ENCODE data around the gene OR6K2.
"Not testable (repeated sequence)": the region's sequence is repeated elsewhere in the genome, so short reads cannot be mapped to it uniquely, and the experiment has no call there.

Gene OR6K2, protein sequence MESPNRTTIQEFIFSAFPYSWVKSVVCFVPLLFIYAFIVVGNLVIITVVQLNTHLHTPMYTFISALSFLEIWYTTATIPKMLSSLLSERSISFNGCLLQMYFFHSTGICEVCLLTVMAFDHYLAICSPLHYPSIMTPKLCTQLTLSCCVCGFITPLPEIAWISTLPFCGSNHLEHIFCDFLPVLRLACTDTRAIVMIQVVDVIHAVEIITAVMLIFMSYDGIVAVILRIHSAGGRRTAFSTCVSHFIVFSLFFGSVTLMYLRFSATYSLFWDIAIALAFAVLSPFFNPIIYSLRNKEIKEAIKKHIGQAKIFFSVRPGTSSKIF

DNA sequence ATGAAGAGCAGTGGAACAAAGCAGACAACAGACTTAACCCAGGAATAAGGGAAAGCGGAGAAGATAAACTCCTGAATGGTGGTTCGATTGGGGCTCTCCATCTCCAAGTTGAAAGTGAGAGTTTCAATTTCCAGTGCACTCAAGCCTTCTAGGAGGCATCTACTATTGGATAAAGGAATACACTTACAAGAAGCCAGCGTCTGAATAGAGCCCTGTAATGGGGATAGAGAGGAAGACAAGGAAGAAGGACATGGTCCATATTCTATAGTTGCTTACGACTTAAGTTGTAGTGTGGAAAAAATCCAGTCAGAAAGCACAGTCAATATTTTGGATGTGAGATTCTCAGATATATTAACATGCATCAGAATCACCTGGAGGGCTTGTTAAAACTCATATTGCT, at the start of gene OR6K2:
OR6K2 (minus strand) TSS at position 101 of the 400 bp plus-strand sequence; CDS start at position 101, 0 bp downstream.
- no peak for DNase-seq

DNA sequence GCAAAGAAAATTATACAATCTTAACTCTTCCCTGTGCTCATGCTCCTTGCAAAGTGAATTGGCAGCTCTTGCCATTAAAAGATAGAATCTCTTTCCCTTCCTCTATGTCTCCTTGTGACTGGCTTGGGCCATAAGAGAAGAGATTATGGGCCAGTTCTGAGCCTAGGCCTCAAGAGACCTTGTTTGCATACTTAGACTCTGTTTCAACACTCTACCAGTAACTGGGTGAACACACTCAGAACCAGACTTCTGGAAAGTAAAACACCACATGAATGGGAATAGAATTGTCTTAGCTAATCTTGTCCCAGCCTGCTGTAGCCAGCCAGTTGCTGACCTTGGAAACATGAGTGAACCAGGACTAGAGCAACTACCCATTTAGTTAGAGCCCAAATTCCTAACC, 35.4 kb upstream of the OR6K2 start:
- DNase-seq = no peak

DNA sequence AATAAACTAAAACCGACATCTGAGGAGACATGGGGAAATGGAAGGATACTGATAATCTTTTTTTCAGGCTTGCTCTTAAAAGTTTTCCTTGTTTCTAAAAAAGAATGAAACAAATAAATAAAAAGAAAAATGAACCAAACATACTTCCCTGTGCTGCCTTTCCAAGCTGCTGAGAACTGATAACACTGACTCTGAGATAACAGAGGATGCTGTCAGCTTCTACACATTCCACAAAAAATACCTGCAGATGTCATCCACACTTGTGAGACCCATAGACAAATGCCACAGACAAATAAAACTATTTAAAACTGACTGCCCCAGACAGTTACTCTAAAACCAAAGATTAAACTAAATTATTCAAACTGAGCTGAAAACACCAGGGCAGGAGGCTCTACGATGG, 32.1 kb upstream of the OR6K2 start:
- no peak for DNase-seq

DNA sequence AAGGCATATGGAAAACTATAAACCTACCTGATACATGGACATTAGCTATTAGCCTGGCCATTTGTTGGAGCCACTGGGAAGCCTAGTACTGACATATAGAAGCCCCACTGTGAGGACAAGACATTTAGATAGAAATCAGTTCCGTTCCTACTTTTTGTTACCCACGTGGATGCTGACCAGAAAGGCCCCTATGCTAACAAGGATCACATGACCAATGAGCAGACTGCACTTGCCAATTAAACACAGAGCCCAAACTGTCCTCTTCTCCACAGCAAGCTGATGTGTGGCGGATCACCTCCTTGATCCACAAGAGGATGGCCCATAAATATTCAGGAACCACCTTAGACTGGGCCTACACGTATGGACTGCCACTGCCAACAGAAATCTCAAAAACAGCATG, 31.3 kb upstream of the OR6K2 start:
- DNase-seq = no peak

DNA sequence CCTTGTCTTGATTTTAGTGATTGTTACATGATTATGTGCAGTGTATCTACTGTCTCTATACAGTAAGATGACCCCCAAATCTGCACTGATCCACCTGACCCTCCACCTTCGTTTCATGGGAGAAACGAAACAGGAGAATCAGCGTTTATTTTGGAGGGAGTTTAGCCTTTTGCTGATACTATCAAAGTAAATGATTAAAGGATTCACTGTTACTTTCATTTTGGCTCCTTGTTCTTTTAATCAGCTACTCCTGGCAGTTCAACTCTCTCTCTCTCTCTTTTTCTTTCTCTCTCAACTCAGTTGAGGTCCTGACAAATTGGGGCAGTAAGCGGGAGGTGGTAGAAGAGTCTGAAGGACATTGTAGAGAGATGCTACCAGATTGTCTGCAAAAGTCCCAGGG, 30.0 kb upstream of the OR6K2 start:
- DNase-seq = no peak

DNA sequence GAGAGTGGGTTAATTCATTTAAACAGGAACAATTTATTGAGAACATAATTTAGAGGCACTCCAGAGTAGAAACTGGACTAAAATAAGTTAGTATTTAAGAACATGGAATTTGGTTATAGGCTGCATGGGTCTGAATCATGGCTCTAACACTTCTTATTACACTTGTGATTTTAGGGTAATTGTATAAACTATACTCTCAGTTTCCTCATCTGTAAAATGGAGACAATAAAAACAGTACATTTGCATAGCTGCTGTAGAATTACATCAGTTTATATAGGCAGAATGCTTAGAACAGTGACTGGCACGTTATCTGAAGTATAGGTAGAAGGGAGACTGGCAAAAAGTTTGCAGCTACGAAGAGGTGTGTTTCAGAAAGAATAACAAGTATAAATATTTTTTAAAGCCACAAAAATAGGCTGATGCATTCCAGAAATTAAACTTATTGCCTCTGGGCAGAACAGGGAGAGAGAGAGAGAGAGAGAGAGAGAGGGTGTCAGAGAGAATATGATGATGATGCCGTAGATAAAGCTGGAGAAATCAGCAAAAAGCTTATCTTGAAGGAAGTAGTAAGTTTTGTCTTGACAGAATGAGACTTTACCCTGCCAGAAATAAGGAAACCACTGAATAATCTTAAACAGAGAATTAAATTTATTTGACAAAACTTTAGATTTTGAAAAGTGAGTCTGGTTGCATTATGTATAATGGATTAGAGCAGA, 28.2 kb upstream of the OR6K2 start:
- DNase-seq = no peak

DNA sequence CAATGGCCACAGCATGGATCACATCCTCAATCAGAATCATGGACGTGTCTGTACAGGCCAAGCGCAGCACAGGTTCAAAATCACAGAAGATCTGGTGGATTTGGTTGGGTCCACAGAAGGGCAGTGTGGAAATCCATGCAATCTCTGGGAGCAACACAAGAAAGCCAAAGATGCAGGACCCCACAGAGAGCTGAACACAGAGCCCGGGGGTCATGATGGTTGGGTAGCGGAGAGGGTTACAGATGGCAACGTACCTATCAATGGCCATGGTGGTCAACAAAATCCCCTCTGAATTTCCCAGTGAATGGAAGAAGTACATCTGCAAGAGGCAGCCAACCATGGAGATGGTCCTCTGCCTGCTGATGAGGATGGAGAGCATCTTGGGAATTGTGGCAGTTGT, 24.0 kb upstream of the OR6K2 start:
- no peak for DNase-seq

DNA sequence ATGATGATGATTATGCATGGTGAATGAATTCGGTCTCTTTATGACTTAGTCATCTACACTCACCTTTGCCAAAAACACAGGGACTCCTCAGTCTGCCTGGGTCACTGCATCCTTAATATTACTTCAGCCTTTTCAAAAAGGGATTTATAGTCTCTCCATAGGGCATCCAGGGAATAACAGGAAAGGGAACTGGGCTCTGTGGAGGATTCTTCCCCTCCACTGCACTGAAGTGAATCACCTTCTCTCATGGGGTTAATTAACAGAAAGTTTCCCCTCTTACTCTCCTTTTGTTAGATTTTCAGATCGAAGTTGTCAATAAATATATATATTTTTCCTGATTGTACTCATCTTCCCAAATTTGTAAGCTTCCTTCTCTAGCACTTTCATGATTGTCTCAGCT, 20.2 kb upstream of the OR6K2 start, which contains the start of gene OR6K3:
OR6K3 (minus strand) TSS at position 101 of the 400 bp plus-strand sequence. CDS start 2,605 bp downstream, outside the sequence.
- DNase-seq = no peak

DNA sequence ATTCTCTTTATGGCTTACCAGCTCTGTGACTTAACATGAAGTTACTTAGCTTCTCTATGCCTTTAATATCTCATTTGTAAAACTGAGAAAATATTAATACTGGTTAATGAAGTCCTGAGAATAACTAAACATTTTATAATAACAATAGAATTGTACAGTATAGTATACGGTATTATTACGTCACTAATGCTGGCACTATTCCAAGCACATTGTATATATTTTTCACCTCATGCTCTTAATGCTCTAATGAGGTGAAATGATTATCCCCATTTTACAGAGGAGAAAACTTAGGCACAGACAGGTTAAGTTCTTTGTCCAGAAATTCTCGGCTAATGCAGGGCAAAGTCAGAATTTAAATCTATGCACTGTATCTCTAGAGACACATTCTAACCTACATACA, 19.2 kb upstream of the OR6K2 start:
- DNase-seq = no peak

DNA sequence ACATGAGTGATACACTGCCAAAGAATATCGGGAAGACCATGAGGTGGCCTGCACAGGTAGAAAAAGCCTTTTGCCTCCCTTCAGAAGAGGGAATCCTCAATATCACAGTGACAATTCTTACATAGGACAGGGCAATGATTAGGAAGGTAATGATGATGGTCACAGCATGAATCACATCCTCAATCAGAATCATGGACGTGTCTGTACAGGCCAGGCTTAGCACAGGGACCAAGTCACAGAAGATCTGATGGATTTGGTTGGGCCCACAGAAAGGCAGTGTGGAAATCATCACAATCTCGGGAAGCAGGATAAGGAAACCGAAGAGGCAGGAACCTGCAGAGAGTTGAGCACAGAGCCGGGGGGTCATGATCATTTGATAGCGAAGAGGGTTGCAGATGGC, 16.9 kb upstream of the OR6K2 start:
- DNase-seq = no peak

DNA sequence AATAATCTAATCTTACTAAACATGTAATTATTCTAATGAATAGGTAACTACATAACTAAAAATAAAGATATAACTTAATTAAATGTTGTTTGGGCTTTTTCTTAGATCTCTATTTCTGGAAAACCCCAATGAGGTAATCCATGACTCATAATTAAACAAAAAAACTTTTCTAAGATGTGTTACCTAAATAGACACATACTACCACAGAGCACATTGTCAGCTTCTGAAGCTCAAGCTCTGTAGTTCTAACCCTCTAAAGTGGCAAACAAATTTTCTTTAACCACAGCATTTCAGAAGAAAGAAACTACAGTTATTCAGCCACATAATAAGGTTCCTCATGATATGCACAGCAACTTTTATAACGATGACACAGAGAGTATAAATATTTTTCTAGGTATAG, 15.9 kb upstream of the OR6K2 start:
- DNase-seq = no peak

DNA sequence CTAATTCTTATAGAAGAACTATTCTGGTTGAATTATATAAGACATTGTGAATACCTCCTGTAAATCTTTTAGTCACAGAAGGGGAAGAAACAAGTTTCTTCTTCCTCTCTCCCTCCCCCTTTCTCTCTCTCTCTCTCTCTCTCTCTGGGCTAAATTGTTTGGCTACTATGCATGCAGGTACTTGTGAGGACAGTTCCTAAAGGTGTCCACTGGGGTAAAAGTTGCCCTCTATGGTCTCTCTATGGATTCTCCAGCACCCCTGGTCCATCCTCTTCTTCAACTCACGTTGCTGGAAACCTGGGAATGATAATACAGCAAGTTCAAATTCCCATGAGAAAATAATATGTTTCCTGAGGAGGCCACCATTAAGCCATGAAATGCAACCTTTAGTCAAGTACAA, 14.3 kb upstream of the OR6K2 start:
- no peak for DNase-seq

DNA sequence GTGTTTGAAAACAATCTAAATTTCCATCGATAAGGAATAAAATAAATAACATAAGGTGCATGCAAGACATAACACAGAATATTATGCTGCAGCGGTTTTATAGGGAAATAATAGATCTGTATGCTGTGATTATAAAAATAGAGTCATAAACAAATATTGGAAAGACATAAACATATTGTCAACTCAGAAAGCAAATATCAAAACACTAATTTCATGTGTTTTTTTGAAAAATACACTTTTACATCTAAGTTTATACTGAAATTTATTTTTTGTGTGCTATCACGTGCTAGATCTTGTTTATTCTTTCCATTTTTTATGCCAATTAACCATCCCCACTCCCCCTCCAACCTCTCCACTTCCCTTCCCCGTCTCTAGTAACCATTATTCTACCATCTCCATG, 10.6 kb upstream of the OR6K2 start:
- no peak for DNase-seq

DNA sequence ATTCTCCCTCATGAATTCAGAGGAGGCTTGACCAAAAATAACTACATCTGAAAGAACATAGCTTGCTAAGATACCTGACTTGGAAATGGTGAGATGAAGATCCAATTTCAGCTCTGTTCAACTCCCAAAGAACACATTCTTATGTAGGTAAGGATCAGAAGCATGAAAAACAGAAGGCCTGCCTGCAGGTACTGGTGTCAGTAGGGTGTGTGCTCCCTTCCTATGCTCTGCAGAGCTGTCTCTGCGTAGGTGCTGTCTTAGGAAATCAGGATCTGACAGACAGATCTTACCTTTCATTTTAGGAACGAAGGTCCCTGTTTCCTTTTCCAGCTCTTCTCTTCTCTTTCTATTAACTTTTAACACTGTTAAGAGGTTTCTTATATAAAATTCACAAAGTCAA, 5.6 kb upstream of the OR6K2 start:
- no peak for DNase-seq

DNA sequence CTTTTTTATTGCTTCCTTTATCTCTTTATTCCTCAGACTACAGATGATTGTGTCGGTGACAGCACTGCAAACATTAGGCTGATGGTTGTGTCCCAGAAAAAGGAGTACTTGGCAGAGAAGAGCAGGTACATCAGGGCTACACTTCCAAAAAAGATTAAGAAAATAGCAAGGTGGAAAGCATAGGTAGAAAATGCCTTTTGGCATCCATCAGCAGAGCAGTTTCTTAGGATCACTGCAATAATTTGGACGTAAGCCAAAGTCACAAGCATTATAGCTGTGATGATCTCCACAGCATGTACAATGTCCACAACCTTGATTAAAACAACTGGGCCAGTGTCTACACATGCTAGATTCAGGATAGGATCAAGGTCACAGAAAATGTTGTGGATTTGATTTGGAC, 5.9 kb downstream of the OR6K2 start:
- DNase-seq = no peak

DNA sequence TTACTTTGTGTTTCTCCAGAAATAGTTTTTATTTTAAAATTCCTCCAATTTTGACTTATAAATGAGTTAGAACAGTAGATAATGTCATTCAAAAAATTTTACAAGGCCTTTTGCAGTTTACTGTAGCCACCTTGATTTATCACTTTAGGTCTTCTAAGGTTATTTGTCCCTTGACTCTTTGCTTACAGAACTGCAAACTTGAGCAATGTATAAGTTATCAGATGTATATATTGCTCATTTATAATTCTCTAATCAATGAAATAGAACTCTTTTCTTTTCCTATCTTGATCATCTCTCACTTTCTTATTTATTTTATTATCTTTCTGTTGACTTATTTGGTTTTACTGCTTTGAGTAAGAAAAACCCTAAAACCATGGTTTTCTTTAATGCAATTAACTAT, 8.1 kb downstream of the OR6K2 start:
- DNase-seq = no peak

DNA sequence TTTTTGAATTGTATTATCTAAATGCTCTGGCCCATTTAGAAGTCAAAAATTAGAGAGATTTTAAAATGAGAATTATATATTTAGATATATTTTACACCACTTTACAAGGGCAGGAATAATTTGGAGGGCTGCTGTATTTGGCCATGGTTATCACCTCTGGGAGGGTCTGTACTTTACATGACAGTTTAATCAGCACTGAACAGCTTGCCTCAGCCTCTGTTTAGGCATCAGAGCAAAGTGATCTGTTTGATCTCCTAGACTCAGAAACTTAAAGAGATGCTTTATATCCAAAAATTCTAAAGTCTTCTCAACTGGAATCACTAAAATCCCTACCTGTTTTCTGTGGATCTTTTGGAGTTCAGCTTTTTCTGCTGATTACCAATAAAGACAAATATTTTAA, 8.5 kb downstream of the OR6K2 start:
- DNase-seq = no peak

DNA sequence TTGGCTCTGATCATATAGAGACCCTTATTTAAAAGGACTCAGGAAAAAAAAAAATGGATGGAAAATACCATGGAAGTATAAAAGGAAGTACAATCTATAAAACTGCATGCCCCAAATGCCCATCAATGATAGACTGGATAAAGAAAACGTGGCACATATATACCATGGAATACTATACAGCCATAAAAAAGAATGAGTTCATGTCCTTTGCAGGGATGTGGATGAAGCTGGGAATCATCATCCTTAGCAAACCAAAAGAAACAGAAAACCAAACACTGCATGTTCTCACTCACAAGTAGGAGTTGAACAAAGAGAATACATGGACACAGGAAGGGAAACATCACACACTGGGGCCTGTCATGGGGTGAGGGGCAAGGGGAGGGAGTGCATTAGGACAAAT, 9.3 kb downstream of the OR6K2 start:
- DNase-seq = not testable (repeated sequence)

DNA sequence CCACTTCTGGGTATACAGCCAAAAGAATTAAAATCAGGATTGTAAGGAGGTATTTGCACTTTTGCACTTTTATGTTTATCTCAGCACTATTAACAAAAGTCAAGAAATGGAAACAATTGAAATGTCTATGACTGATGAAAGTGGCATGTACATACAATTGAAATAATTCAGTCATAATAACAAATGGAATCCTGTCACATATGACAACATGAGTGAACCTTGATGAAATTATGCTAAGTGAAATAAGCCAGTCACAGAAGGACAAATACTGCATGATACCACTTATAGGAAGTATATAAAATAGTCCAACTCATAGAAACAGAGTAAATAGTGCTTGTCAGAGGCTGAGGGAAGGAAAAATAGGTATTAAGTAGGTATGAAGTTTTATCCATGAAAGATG, 10.6 kb downstream of the OR6K2 start:
- DNase-seq = no peak

DNA sequence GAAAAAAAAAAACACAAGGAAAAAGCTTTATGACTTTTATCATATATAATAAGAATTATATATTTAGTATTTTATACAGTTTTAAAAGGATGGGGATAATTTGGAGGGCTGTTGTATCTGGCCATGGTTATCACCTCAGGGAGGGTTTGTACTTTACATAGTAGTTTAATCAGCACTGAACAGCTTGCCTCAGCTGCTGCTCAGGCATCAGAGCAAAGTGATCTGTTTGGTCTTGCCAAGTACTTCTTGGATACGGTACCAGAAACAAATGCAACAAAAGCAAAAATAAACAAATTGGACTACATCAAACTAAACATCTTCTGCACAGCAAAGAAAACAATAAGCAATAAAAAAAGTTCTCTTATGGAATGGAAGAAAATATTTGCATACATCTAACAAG, 11.3 kb downstream of the OR6K2 start:
- DNase-seq = no peak

DNA sequence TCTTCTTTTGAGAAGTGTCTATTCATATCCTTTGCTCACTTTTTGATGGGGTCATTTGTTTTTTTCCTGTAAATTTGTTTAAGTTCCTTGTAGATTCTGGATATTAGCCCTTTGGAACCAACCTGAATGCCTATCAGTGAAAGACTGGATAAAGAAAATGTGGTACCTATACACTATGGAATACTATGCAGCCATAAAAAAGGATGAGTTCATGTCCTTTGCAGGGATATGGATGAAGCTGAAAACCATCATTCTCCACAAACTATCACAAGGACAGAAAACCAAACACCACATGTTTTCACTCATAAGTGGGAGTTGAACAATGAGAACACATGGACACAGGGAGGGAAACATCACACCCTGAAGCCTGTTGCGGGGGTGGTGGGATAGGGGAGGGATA, 12.1 kb downstream of the OR6K2 start:
- DNase-seq = not testable (repeated sequence)

DNA sequence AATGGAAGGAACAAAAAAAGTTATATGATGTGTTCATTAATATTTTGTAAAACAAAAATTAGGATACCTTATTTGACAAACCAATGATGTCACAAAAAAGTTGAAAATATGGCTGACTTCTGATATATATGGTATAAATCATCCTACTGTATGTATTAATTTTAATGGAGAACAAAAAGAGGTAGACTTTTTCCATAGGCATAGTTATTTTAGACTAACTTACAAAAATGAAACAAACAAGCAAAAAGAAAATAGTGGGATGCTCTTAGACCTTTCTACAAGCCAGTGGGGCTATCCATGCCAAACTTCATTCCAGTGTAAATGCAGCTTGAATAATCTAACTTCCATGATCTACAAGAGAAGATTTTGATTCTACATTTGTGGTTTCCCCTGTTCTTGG, 13.4 kb downstream of the OR6K2 start:
- no peak for DNase-seq

DNA sequence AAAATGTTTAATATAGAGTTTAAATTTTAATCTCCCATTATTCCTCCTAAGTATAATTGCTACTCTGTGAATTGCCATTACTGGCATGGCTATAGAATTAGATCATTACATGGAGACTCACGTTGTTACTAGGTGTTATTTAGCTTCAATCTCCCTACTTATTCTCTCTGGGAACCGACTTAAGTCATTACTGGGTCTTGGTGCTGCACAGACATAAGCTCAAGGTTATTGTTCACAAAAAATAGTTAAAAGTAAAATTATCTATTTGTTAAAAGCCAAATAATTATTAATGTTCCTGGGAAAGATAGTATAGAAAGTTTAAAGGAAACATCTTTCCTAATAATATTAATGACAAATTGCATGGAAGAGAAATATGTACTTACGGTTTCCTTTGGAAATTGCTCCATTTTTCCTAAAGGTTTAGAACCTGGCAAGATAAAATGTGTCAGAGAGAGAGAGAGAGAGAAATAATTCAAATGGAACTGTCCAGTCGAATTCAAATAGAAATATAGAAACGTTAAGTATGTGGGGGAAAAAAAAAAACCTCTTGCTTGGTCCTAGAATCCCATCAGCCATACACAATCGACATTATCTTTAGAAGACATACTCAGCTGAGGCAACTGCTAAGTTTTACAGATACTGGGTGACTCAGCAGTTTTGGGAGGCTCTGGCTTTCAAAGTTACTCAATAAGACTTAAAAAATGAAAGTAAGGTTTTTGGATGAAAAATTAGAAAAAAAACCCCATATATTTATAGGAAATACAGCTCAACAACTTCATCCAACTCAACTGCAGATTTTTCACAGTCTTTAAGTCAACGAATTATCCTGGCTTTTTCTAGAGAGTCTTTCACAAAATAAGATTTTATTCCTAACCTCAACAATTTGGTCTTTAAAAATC, 14.1 kb downstream of the OR6K2 start, which contains the start of gene SPTA1:
SPTA1 (minus strand) TSS at position 605 of the 899 bp plus-strand sequence; CDS start at position 407, 198 bp downstream.
- DNase-seq = no peak
